UCSD-AML1 (cell line): ENCODE data around the gene HPSE2.
"Not testable (repeated sequence)": the region's sequence is repeated elsewhere in the genome, so short reads cannot be mapped to it uniquely, and the experiment has no call there.

Source experiments
- DNase-seq: peaks from one replicate; lab custom pipeline; 2025; ENCODE audit not compliant: unreplicated experiment; lab: John Stamatoyannopoulos, UW

Gene HPSE2

DNA sequence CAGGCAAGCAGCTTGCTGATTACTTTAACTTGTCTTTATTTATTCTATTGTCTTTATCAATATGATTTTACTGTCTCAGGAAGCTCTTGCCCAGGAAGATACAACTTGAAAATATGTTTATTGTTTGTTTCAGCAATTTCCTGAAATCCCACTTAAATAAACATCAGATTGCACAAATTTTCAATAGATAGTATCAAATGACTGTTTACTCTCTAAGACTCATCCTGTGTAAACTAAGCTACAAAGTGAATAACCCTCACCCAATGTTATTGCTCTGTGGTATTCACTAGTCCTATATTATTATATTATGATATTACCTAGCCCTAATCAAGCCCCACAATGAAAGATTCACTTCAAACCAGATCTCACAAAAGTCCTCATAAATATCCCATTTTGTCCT lies 658.5 kb downstream of the HPSE2 start:
- DNase-seq = no peak

DNA sequence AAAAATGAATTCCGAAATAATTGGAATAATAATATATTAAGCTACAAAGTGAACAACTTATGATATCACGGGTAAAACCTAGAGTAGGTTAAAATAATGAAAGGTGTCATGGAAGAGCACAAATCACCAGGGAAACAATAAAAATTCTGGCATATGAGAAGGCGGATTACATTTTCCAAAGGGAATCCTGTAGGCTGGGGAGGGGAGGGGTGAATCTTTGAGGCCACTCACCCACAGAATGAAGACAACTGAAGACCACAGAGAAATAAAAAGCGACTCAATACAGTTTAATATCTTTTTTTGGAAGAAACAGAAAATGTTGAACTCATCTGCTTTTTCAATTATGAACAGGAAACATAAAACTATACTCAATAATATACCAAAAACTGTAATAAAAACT lies 659.6 kb downstream of the HPSE2 start:
- DNase-seq = no peak

DNA sequence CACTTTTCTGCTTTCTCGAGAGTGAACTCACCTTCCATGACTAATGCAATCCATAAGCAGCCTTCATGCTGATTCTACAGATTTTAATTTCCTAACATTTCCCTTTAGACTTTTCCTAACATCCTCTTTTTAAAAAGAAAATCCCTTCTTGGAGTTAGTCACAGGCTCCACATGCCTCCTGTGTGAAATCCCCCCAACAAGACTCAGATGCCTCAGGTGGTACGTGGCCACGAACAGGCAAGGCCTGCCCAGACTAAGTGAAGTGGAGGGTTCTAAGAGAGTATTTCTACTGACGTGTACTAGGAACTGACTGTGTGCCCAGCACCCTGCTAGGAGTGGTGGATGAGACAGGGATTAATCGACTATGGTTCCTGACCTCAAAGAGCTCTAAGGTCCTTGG lies 663.1 kb downstream of the HPSE2 start:
- DNase-seq = no peak

DNA sequence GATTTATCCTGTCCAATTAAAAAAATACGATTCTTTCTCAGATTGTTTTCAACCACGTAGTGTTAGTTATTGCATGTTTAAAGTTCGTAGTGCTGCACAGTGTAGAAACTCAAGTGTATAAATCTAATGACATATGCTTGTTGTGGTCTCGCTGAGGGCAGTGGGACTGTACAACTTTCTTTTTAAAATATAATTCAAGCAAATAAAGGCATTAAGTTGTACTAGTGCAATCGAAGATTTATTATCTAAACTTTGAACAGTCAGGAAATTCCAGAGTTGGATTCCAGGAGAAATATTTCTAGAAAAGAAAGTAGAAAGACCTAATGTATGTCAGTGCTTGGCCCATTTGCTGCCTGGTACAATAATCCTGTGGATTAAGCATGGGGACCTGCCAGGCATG lies 664.8 kb downstream of the HPSE2 start:
- no peak for DNase-seq

DNA sequence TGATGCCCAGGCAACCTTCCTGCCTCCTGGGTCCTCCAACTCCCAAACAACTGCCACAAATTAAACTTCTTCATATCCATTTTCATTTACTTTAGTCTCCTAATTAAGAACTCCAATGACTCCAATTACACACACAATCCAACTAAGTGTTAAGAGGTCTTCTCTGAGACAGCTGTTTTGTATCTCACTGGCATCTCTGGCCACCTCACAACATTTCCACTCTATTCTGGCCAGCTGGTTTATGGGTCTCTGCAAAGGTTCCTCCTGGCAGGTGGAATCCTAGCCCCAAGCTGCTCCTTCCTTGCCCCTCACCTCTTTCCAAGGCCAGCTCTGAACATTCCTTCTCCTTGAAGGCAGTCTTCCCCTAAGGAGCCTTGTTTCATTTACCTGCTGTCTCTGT lies 665.8 kb downstream of the HPSE2 start:
- no peak for DNase-seq

DNA sequence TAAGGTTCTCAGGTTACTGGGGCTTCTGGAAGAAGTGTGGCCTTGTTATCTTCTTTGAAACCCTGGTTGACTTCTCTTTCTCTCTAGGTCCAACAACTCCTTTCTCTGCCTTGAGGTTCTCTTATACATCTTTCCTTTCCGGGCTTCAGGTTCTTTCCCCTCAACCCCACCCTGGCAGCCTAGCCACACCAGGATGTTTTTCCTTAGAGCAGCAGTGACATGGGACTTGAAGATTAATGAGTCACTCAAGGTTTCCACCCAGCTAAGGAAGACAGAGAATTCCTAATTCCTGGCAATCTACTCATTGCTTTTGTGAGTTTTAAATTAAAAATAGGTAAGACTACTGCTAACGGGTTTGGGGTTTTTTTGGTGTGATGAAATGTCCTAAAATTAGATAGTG lies 667.1 kb downstream of the HPSE2 start:
- no peak for DNase-seq

DNA sequence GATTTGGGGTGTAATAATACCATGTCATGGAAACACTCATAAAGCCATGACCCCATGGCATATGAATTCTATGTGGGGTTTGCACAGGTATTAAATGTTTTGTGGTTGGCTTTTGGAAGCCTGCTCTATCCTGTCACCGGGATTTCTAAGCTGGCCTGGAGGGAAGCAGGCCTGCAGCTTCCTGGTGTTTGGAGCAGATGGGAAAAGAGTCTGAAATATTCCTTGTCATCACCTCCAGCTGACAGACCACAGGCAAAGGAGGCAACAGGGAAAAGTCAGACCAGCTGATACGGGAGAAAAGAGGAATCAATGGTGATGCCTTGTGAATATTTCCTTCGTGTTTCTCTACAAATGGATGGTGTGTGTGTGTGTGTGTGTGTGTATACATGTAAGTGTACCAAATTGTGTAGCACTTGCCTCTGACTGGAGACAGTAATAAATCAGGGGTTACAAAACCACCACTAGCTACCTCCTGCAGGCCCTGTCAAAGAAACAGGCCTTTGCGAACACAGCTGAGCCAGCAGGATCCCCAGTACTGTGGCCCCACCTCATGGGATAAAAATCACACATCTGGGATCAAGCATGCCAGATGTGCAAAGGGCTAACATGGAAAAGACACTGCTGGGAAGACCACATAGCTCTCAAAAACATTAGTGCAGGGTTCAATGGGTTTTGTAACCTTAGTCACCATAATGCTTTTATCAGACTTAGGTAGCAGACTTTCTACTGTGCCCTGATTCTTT lies 668.1 kb downstream of the HPSE2 start:
- no peak for DNase-seq

DNA sequence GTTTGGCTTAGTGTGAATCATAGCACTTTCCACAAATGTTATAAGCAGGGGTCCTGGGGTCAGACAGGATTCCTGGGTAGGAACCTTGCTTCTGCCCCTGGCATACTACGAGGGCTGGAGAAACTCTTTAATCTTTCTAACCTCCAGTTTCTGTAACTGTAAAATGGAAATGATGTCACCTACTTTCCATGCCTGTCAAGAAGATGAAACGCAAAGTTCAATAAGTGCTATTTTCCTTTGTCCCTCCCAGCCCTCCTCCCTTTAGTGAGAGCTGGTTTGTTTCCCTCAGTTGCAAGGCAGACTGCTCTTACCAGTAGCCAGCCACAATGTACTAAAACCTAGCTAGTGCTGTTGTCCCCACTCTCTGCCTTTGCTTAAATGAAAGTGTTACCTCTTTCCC lies 671.8 kb downstream of the HPSE2 start:
- DNase-seq = no peak

DNA sequence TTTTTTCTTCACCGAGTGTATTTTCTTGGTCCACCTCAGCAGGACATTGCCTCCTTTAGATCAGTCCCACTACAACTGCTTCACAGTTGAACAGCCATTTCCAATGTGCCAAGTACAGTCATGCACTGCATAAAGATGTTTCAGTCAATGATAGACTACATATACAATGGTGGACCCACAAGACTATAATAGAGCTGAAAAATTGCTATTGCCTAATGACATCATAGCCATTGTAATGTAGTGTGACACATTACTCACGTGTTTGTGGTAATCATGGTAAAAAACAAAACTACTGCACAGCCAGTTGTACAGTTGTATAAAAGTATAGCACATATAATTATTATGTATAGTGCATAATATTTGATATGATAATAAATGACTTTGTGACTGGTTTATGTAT lies 675.1 kb downstream of the HPSE2 start:
- no peak for DNase-seq

DNA sequence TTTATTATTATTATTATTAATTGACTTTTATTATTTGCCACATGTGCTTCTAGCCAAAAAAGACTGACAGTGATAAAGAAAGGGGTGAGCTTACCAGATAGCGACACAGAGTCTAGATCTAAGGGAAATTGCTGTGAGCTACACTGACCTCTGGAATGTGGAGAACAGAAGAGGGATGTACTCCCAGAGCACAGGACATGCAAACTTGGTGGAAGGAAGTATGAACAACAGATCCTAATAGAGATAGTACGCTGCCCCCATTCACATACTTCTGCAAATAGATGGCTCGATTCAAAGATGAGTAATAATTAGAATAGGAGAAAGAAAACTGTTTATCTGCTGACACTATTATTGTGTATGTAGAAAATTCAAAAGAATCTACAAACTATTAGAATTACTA lies 679.6 kb downstream of the HPSE2 start:
- no peak for DNase-seq

DNA sequence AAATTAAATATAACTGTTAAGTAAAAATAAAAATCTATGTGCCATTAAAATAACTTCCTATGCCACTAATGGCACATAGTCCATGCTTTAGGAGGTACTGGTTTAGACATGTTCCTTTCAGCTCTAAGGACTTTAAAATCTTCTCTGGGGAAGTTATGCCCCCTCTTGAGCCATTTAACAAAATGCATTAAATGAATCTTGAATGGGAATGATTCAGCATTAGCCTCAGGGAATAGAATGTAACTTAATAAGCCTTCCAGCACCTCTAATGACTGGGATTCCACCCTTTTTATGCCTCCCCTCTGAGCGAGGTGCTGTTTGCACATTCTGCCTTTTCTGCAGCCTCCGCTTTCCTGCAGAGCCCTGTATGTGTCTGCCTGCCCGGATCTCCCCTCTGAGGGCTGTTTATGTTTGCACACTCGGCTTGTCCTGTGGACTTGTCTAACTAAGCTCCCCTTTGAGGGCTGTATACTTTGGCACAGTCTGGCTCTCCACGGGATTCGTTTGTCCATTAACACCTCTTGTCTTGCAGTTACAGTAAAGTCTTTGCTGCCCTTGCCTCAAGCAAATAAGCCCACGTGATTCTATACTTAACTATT lies 680.5 kb downstream of the HPSE2 start:
- no peak for DNase-seq

DNA sequence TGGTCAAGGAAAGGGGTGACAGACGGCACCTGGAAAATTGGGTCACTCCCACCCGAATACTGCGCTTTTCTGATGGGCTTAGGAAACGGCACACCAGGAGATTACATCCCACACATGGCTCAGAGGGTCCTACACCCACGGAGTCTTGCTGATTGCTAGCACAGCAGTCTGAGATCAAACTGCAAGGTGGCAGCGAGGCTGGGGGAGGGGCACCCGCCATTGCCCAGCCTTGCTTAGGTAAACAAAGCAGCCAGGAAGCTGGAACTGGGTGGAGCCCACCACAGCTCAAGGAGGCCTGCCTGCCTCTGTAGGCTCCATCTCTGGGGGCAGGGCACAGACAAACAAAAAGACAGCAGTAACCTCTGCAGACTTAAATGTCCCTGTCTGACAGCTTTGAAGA lies 694.1 kb downstream of the HPSE2 start:
- DNase-seq = not testable (repeated sequence)

DNA sequence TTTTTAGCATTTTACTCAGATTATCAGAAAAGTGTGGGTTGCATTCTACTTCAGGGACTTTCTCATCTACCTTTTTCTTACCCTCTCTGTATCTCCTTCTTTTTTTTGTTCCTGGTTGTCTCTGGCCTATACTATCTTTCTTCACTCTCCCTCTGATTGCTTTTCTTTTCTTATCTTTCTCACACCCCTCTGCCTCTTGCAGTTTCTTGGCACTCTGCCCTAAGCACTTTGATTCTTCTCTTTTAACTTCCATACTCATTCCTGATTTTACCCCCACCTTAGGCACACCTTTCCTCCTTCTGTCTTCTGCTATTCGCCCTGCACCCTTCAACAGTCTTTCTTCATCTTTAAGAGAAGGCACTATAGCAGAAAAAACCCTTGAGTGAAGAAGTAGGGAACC lies 696.1 kb downstream of the HPSE2 start:
- no peak for DNase-seq

DNA sequence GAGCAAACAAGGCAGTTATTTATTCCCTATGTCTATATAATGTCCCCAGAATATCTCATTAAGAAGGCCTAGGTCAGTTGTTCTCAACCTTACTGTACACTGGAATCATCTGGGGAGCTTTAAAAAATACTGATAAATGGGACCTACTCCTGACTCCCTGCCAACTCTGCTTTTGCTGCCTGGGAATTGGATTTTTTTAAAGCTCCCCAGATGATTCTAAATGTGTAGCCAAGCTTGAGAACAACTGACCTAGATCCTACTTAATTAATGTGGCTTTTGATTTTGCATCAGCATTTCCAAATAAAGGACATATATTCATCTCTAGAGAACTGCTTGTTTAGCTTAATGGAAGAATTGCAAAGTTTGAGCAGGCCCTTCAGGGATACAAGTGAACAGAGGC lies 697.2 kb downstream of the HPSE2 start:
- no peak for DNase-seq

DNA sequence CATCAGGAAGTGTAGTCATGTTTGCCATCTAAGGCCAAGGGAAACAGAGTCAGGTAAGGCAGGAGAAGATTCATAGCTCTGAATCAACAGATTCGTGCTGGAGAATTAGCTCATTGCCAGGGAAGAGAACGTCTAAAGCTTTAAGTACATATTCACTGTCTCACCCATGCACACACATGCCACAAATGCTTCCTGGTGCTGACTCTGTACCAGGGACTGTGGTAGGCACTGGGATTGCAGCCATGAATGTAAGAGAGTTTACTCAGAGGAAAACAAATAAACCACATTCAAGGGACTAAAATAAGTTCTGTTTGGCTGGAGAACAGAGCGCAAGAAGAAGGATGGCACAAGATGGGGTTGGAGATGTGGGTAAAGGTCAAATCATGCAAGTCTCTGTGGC lies 699.1 kb downstream of the HPSE2 start:
- no peak for DNase-seq

DNA sequence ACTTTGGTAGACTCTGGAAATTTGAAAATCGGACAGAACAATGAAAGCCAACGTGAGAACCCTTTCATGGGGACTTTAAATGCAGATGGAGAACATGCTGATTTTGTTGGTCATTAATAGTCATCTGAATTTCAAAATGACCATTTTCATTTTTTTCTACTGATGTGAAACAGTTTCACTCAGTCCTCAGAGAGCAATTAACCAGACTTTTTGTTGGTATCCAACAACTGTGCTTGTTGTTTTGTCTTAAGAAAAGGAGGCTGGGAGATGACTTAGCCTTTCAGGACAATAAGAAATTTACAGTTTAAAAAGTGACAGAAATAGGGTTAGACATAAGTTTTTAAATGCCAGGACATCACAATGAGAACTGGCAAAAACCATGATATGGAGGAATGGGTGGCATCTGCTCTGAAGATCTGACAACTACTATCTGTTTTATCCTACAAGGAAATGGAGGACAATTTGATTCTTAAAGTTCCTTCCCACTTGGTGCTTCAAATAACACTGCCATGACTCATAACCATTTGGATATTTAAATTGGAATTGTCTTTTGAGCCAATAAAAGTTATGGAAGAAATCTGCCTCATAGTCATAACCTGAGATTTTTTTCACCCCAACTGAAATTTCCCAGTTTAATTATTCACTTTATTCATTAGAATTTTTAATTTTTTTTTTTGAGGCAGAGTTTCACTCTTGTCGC lies 701.8 kb downstream of the HPSE2 start:
- no peak for DNase-seq

DNA sequence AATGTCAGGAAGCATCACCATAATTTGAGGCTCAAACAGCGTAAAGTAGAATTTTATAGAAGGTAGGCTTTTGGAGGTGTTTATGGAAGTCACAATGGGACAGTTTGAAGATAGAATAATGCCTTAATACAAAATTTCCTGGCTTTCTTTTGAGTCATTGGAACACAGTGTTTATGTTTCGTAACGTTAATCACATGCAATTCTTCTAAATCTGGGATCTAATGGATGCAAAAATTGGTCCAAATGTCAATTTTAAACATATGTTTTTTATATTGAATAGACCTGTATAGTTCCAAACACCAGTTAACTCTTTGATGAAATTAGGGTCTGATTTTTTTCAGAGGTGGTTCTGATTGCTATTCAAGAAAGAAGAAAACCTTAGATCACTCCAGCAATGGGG lies 702.4 kb downstream of the HPSE2 start:
- no peak for DNase-seq

DNA sequence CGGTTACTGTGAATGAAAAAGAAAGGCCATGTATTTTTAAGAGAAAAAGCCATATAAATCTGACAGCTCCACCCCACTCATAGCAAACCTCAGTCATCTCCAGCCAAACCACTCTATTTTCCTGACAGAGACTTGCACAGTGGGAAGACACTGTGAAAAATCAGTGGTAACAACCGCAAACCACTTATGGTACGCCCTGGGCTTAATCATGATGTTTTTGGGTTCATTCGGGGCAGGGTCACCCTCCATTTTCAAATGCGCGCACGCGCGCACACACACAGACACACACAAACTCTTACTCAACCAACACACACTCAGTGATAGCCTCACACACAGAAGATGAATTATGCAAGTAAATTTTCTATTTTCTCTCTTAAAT lies 706.9 kb downstream of the HPSE2 start:
- no peak for DNase-seq

DNA sequence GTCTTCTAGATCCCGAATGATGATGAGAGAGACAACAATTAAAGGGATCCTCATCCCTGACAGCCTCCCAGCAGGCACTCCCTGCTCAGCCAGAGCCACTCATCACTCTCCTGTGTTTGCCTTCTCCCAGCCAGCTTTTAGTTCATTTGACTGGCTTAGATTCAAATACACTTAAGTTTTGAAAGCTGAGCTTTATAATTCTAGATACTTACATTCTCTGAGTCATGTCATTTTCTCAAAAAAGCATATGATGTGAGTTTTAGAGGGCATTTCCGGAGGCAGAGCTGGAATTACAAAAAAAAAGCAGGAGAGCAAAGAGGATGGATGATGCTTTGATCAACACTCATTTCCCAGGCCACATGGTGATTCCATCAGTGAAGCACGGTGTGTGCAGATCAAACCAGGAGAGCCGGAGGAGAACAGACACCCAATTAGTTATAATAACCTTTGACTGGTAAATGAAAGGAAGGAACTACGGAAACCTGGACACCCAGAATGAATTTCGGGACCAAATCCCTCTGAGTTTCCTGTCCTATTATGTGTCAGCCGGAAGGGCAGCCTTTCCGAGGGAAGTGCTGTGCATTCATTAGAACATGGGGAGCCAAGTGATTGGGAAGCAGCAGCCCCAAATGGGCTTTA lies 707.4 kb downstream of the HPSE2 start:
- DNase-seq = no peak

DNA sequence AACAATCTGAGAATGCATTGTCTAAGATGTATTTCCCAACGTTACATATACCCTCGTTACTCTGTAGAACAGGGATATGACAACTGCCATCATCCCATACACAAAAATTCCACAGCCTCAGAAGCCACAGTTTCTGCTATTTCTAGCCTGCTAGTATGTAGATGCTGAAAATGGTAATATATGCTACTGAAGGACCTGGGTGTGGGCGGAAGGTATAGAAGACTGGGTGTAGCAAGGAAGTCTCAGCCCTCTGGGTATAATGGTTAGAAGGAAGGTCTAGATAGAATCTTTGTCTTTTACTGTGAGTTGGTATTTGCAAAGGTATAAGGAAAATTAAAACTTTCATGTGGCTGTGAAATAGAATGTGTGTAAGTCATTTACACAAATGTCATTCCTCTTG lies 709.7 kb downstream of the HPSE2 start:
- no peak for DNase-seq

DNA sequence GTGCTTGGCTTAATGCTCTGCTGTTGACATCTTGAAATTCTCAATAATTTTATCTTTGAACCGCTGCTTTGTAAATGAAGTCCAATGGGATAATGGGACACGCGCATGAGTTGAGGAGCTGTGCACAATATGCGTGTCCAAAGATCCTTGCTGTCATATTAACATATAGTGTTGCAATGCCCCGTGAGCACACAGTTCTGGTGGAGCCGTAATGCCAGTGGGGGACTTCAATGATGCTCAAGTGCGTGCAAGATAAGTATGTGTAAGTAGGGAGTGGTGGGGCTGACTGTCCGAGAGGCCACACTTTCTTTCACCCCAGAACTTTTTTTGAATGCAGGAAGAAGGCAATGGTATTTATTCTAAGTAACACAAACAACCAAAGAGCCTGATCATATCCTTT lies 711.5 kb downstream of the HPSE2 start:
- DNase-seq = no peak

DNA sequence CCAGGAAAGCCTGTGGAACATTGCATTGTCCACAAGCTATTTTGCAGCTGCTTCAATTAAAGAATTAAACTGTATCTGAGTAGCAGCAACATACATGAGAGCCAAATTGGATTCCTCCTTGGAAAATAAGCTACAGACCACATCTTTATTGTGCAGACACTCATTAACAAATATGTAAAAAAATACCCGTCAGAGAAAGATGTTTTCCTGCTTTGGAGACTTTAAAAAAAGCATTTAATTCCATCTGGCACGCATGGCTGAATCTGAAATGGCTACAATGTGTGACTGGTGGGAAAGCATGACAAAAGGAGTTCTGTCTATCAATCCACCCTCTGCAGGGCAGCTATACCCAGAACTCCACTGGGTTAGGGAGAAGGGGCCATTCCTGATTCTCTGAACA lies 715.8 kb downstream of the HPSE2 start:
- DNase-seq = no peak
